SJCRH30 (cell line): Measurements from ENCODE around the gene ZNF638. TPM values are rescaled to one million over a fixed set of nuclear protein-coding genes. Genes with fewer than 3 reads are reported as not detected.

Experiments used
- DNase-seq, 2 experiments: peaks; one replicate each; pipeline ENCODE4 v3.0.0-alpha.2; 2015 to 2020
- H3K27ac ChIP-seq: fragments of 250-450 bp; sonication (Bioruptor Pico); 2 replicates; pipeline ENCODE4 v1.5.1; 2020; ENCODE audit warnings: mild to moderate bottlenecking, moderate library complexity
- H3K27me3 ChIP-seq: fragments of 250-450 bp; sonication (Bioruptor Pico); 2 replicates; pipeline ENCODE4 v1.5.1; 2020; ENCODE audit warnings: mild to moderate bottlenecking, moderate library complexity
- H3K36me3 ChIP-seq: fragments of 250-450 bp; sonication (Bioruptor Pico); 2 replicates; pipeline ENCODE4 v1.5.1; 2020; ENCODE audit warnings: mild to moderate bottlenecking, moderate library complexity
- H3K4me1 ChIP-seq: fragments of 250-450 bp; sonication (Bioruptor Pico); 2 replicates; pipeline ENCODE4 v1.5.1; 2020; ENCODE audit warnings: mild to moderate bottlenecking, moderate library complexity
- H3K4me3 ChIP-seq: fragments of 250-450 bp; sonication (Bioruptor Pico); 2 replicates; pipeline ENCODE4 v1.5.1; 2020; ENCODE audit warnings: mild to moderate bottlenecking, moderate library complexity
- H3K9me3 ChIP-seq: fragments of 250-450 bp; sonication (Bioruptor Pico); replicated peaks from 2 replicates; pipeline ENCODE4 v1.5.1; 2020; ENCODE audit warnings: mild to moderate bottlenecking, moderate library complexity
- total RNA-seq: library from RNA; depleted of rRNA; stranded (reverse); fragments of >200 nt; shearing (Covaris generic); gene quantifications from 2 replicates; pipeline ENCODE4 v1.2.3, GENCODE V29; 2014; rRNA removed

The ZNF638 gene, protein sequence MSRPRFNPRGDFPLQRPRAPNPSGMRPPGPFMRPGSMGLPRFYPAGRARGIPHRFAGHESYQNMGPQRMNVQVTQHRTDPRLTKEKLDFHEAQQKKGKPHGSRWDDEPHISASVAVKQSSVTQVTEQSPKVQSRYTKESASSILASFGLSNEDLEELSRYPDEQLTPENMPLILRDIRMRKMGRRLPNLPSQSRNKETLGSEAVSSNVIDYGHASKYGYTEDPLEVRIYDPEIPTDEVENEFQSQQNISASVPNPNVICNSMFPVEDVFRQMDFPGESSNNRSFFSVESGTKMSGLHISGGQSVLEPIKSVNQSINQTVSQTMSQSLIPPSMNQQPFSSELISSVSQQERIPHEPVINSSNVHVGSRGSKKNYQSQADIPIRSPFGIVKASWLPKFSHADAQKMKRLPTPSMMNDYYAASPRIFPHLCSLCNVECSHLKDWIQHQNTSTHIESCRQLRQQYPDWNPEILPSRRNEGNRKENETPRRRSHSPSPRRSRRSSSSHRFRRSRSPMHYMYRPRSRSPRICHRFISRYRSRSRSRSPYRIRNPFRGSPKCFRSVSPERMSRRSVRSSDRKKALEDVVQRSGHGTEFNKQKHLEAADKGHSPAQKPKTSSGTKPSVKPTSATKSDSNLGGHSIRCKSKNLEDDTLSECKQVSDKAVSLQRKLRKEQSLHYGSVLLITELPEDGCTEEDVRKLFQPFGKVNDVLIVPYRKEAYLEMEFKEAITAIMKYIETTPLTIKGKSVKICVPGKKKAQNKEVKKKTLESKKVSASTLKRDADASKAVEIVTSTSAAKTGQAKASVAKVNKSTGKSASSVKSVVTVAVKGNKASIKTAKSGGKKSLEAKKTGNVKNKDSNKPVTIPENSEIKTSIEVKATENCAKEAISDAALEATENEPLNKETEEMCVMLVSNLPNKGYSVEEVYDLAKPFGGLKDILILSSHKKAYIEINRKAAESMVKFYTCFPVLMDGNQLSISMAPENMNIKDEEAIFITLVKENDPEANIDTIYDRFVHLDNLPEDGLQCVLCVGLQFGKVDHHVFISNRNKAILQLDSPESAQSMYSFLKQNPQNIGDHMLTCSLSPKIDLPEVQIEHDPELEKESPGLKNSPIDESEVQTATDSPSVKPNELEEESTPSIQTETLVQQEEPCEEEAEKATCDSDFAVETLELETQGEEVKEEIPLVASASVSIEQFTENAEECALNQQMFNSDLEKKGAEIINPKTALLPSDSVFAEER (N-terminal part only)
- total RNA-seq: 153 and 197 TPM in 2 replicates

DNA sequence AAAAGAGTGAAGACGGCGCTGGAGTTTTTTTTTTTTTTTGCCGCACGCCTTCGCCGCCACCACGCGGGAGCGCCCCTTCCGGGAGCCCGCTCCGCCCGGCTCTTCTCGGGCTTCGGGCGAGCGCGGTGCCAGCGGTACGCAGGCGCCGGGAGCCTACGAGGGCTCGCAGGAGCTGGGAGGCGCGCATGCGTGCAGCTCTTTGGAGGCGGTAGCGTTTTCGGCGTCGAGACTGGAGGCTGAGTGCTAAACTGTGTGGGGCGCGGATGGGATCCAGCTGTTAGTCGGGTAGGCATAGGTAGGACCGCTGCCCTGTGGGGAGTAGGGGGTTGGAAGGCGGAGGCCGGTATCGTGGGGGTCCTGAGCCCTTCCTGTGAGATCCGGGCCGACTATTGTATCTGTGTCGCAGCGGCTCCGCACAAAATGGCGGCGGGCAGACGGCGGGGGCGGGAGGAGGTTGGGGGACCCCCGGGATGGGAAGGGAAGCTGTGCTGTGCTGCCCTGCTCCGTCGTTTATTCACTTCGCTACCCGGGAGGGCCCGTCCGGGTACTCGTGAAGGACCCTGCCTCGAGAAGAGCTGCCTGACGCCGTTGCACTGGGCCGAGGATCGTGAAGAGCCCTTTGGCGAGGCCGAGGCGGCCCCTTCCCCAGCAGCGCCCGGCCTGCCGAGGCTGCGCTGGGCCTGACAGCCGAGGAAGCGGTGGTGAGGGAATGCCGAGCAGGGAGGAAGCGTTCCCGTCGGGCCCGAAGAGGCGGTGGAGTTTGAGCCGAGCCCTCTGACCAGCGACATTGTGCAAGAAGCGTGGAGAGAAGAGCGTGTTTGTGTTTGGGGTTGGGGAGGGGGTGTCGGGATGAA lies at the start of gene ZNF638:
Gene ZNF638 (plus strand): TSS at position 202 of the 854 bp plus-strand sequence. CDS start 17,173 bp downstream, outside the sequence.
- H3K4me1 ChIP-seq: peaks cover 7% of the 10 kb centered on the region; the same call in 1 of the 2 replicates
- DNase-seq: peak; percentile 93 to 97
- H3K36me3 ChIP-seq: peaks cover 22% of the 10 kb centered on the region
- peaks cover 2% of the 10 kb centered on the region; the same call in 1 of the 2 replicates for H3K9me3 ChIP-seq
- peak within 1 kb of the TSS; percentile 94 for H3K27ac ChIP-seq
- H3K27me3 ChIP-seq: no peaks in the 10 kb centered on the region
- peak within 1 kb of the TSS; percentile 98 for H3K4me3 ChIP-seq

DNA sequence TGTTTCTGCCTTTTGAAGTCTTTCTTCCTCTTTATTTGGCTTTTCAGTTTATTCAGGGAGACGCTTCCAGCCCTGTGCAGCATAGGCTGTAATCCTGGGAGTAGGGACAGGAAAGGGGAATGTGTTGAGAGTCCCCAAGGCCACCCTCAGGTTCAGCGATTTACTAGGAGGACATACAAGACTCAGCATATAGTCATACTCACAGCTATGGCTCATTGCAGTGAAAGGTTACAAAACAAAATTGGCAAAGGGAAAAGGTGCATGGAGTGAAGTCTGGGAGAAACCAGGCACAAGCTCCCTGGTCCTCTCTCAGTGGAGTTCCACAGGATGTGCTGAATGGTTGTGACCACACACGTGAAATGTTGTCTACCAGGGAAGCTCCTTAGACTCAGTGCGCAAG lies 49.6 kb upstream of the ZNF638 start:
- Histone ChIP-seq H3K27ac (no peak overlapping the region), H3K36me3 (no peaks in the 10 kb centered on the region), H3K9me3 (no peaks in the 10 kb centered on the region), H3K4me3 (no peak overlapping the region), H3K4me1 (peaks cover 5% of the 10 kb centered on the region; the same call in 1 of the 2 replicates), H3K27me3 (no peaks in the 10 kb centered on the region)
- DNase-seq: no peak

DNA sequence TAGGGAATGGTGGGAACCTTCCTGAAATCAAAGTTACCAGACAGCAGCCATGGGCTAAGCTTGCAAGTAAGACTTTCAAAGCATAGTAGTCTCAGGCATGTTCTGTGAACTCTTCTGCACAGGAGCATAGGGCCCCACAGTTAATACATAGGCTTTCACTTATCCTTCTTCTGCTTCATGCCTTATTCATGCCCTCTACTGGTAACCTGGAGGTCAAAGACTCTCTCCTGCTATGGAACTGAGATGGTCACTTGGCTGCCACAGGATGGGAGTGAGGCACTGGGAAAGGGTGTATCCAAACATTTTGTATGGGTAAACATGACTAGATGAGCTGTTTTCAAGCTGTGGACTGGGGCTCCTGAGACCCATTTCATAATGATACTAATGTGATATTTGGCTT lies 49.1 kb upstream of the ZNF638 start:
- Histone ChIP-seq H3K27ac (no peak overlapping the region), H3K4me1 (peaks cover 5% of the 10 kb centered on the region; the same call in 1 of the 2 replicates), H3K9me3 (no peaks in the 10 kb centered on the region), H3K4me3 (no peak overlapping the region), H3K36me3 (no peaks in the 10 kb centered on the region), H3K27me3 (no peaks in the 10 kb centered on the region)
- no peak for DNase-seq

DNA sequence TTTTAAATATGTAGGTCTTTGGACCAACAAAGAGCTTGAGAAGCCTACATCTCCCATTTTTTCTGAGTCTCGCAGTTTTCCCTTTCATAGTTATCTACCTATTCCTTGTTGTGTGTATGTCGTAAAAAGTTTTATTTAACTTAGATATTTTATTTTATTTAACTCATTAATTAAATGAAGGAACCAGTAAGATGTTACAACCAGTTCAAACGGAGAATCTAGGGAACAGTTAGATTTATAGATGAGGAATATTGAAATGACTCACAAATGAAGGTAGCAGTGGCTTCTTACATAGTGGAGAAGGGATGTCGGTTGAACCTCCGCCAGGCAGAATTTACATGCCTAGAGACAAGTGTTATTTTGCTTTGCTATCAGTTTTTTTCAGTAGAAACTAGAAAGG lies 48.5 kb upstream of the ZNF638 start:
- Histone ChIP-seq H3K36me3 (no peaks in the 10 kb centered on the region), H3K27me3 (no peaks in the 10 kb centered on the region), H3K4me3 (no peak overlapping the region), H3K27ac (no peak overlapping the region), H3K9me3 (no peaks in the 10 kb centered on the region), H3K4me1 (peaks cover 5% of the 10 kb centered on the region; the same call in 1 of the 2 replicates)
- DNase-seq: no peak

DNA sequence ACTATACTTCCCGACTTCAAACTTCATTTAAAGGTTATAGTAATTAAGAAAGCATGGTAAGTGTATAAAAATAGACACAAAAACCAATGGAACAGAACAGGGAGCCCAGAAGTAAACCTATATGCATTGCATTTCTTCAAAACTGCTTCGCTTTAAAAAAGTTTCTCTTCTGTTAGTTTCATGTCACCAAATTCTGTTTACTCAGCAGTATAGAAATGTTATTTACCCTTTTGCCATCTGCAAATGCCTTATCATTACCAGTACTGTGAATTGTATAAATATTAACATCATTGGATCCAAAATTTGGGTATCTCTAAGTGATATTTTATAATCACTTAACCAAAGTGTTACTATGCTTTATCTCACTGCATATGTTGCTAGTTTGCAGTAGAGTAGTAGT lies 45.9 kb upstream of the ZNF638 start:
- no peak for DNase-seq
- Histone ChIP-seq H3K4me3 (no peak overlapping the region), H3K4me1 (no peaks in the 10 kb centered on the region), H3K9me3 (no peaks in the 10 kb centered on the region), H3K27ac (no peak overlapping the region), H3K36me3 (no peaks in the 10 kb centered on the region), H3K27me3 (no peaks in the 10 kb centered on the region)

DNA sequence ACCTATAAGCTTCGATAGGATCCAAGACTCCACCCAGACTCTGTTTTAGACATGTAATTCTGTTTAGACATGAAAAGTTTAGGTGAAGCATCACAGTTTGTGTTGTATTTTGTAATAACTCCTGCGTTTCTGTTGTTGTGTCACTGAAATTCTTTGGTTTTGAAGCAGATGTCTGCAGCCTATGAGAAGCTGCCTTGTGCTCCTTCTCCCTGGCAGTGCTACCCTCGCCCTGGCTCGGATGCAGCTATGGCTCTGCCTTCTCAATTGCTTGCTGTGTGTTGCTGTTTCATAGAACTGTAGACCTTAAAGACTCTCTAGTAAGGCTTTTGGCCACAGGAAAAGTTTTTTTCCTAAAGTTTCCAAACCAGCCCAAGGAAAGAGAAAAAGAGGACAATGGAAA lies 40.2 kb upstream of the ZNF638 start:
- H3K9me3 ChIP-seq: no peaks in the 10 kb centered on the region
- H3K27ac ChIP-seq: no peak overlapping the region
- H3K4me1 ChIP-seq: no peaks in the 10 kb centered on the region
- H3K27me3 ChIP-seq: no peaks in the 10 kb centered on the region
- peaks cover 4% of the 10 kb centered on the region; the same call in 1 of the 2 replicates for H3K36me3 ChIP-seq
- H3K4me3 ChIP-seq: no peak overlapping the region
- DNase-seq: no peak

DNA sequence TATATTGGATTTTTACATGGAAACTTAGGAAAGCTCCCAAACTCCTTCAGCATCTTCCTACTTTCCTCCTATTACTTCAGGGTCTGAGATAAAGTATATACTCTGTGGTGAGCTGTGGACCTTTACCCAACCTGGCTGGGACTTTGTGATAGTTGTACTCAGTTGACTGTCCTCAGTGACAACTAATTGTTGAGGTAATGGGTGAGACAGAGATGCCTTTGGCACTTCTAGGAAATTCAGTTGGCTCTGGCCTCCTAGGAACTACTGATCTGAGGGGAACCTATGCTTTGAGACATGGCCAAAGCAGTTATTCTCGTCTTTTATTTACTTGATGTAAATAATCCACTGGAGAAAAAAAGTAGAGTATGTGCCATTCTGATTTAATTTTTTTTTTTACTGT lies 39.4 kb upstream of the ZNF638 start:
- Histone ChIP-seq H3K36me3 (peaks cover 4% of the 10 kb centered on the region; the same call in 1 of the 2 replicates), H3K4me1 (no peaks in the 10 kb centered on the region), H3K27ac (no peak overlapping the region), H3K27me3 (no peaks in the 10 kb centered on the region), H3K4me3 (no peak overlapping the region), H3K9me3 (no peaks in the 10 kb centered on the region)
- DNase-seq: no peak

DNA sequence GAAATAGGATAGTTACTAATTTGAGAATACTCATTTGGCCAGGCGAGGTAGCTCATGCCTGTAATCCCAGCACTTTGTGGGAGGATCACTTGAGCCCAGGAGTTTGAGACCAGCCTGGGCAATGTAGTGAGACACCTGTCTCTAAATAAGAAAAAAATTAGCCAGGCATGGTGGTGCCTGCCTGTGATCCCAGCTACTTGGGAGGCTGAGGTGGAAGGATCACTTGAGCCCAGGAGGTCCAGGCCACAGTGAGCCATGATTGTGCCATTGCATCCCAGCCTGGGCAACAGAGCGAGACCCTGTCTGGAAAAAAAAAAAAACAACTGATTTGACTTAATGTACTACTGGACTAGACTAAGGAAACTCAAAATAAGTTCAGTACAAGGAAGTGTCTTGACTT lies 32.7 kb upstream of the ZNF638 start:
- Histone ChIP-seq H3K27ac (no peak overlapping the region), H3K36me3 (0 out of 2 replicates have a peak, but pooled peaks cover under 1% of the 10 kb centered on the region), H3K9me3 (no peaks in the 10 kb centered on the region), H3K27me3 (no peaks in the 10 kb centered on the region), H3K4me1 (no peaks in the 10 kb centered on the region), H3K4me3 (no peak overlapping the region)
- DNase-seq: no peak

DNA sequence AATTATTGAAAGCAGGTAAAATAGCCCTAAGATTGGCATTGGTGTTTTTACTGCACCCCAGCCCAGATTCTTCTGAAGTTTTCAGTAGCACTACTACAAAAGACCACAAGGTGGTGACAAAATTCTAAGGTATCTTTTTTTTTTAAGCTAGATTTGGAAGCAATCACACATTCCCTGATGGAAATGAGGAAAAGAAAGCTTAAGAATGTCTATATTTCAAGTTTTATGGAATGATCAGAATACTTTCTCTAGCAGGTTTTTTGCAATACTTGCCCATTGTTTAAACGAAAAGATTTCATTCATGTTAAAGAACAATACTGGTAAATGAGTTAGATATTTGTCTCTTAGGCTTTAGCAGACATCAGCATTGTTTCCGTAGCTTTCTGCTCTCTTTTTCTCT lies 32.1 kb upstream of the ZNF638 start:
- H3K9me3 ChIP-seq: no peaks in the 10 kb centered on the region
- no peak overlapping the region for H3K4me3 ChIP-seq
- H3K4me1 ChIP-seq: no peaks in the 10 kb centered on the region
- peak in 1 of 2 experiments; percentile 67 for DNase-seq
- no peaks in the 10 kb centered on the region for H3K36me3 ChIP-seq
- H3K27me3 ChIP-seq: no peaks in the 10 kb centered on the region
- no peak overlapping the region for H3K27ac ChIP-seq

DNA sequence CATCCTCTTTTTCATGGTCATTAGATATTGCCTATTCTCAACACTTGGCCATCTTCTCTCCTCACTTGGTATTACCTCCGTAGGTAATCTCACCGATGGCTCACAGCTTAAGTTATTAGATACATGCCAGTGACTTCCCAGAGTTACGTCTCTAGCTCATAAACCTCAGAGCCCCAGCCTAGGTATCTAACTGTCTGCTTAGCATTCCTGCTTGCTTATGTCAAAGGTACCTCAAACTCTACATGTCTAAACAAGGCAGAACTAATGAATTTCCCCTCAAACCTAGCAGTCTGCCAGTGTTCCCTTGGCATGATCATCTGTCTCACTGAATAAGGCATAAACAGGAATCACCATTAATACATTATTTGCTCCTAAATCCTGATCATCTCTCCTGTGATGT lies 27.7 kb upstream of the ZNF638 start:
- Histone ChIP-seq H3K27ac (no peak overlapping the region), H3K4me1 (no peaks in the 10 kb centered on the region), H3K36me3 (0 out of 2 replicates have a peak, but pooled peaks cover 3% of the 10 kb centered on the region), H3K27me3 (no peaks in the 10 kb centered on the region), H3K9me3 (no peaks in the 10 kb centered on the region), H3K4me3 (no peak overlapping the region)
- no peak for DNase-seq

DNA sequence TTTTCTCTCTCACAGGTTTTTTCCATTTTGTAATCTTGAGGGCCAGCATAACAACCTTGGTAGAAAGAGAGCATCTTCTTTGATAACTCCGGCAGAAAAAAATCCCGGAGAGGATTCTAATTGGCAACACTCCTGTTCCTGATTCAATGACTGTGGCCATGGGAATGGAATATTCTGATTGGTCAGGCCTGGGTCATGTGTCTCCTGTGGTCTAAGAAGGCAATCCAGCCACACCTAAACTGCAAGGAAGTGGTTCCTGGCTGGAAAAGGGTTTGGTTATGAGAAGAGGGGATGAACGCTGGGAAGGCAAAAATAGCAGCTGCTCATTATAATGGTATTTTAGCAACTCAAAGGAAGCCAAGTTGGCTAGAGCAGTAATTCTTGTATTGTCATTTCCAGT lies 24.8 kb upstream of the ZNF638 start:
- H3K4me3 ChIP-seq: no peak overlapping the region
- no peak overlapping the region for H3K27ac ChIP-seq
- 0 out of 2 replicates have a peak, but pooled peaks cover 3% of the 10 kb centered on the region for H3K36me3 ChIP-seq
- no peaks in the 10 kb centered on the region for H3K27me3 ChIP-seq
- peak; percentile 15 to 26 for DNase-seq
- no peaks in the 10 kb centered on the region for H3K4me1 ChIP-seq
- no peaks in the 10 kb centered on the region for H3K9me3 ChIP-seq

DNA sequence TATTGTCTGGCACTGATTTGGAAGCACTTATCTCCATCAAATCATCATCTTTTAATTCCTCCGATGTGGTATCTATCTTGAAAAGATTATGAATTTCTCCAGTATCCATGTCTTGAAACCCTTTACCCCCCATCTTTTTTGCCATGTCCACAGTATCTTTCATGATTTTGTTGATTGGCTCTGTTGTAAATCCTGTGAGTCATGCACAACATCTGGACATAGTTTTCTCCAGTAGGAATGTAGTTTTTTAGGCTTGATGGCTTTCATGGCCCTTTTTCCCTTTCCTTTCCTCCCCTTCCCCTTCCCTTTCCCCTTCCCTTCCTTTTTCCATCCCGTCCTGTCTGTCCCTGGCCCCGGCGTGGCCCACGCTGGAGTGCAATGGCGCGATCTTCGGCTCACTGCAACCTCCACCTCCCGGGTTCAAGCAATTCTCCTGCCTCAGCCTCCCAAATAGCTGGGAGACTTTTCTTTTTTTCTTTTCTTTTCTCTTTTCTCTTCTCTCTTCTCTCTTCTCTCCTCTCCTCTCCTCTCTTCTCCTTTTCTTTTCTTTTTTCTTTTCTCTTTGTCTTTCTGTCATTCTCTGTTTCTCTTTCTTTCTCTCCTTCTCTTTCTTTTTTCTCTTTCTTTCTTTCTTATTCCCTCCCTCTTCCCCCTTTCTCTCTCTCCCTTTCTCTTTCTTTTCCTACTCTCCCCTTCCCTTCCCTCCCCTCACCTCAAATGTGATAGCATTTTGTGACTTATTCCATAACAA lies 18.4 kb upstream of the ZNF638 start:
- Histone ChIP-seq H3K36me3 (no peaks in the 10 kb centered on the region; the same call in 1 of the 2 replicates), H3K4me1 (no peaks in the 10 kb centered on the region), H3K27me3 (no peaks in the 10 kb centered on the region), H3K4me3 (no peak overlapping the region), H3K27ac (no peak overlapping the region), H3K9me3 (peaks cover 7% of the 10 kb centered on the region)
- no peak for DNase-seq

DNA sequence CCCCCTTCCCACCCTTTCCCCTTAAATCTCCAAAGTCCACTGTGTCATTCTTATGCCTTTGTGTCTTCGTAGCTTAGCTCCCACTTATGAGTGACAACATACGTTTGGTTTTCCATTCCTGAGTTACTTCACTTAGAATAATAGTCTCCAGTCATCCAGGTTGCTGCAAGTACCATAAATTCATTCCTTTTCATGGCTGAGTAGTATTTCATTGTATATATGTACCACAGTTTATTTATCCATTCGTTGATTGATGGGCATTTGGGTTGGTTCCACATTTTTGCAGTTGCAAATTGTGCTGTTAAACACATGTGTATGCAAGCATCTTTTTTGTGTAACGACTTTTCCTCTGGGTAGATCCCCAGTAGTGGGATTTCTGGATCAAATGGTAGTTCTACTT lies 14.5 kb upstream of the ZNF638 start:
- Histone ChIP-seq H3K4me1 (no peaks in the 10 kb centered on the region), H3K27me3 (no peaks in the 10 kb centered on the region), H3K36me3 (no peaks in the 10 kb centered on the region; the same call in 1 of the 2 replicates), H3K9me3 (peaks cover 18% of the 10 kb centered on the region), H3K4me3 (no peak overlapping the region), H3K27ac (no peak overlapping the region)
- no peak for DNase-seq
